Neural crest cell (in vitro differentiated cells): ENCODE results near the gene SNX1. TPM values are rescaled to one million over a fixed set of nuclear protein-coding genes. Genes with fewer than 3 reads are reported as not detected.

Experiments used
- DNase-seq: peaks from one replicate; pipeline ENCODE4 v3.0.0; 2021; ENCODE audit warnings: low read depth, mixed read lengths, low spot score
- H3K27ac Mint-ChIP-seq: one replicate; pipeline ENCODE4 v1.8.0; 2021; ENCODE audit warnings: mild to moderate bottlenecking, mixed read lengths; ENCODE audit not compliant: unreplicated experiment
- H3K27me3 Mint-ChIP-seq: 2 replicates; pipeline ENCODE4 v1.8.0; 2021; ENCODE audit warnings: low read depth, mild to moderate bottlenecking, mixed read lengths
- H3K36me3 Mint-ChIP-seq: 2 replicates; pipeline ENCODE4 v1.8.0; 2021; ENCODE audit warnings: low read depth, mild to moderate bottlenecking, mixed read lengths
- H3K4me1 Mint-ChIP-seq: 2 replicates; pipeline ENCODE4 v1.8.0; 2021; ENCODE audit warnings: mixed read lengths
- H3K4me3 Mint-ChIP-seq: one replicate; pipeline ENCODE4 v1.8.0; 2021; ENCODE audit warnings: mild to moderate bottlenecking, mixed read lengths
- H3K9me3 Mint-ChIP-seq: 2 replicates; pipeline ENCODE4 v1.8.0; 2021; ENCODE audit warnings: mixed read lengths
- total RNA-seq: library from RNA; stranded (reverse); gene quantifications from 2 replicates; pipeline ENCODE4 v1.2.1, GENCODE V29; 2021
- TF ChIP-seq, protein P1 (sequence below): fragments of 200-600 bp; sonication (generic); conservative IDR thresholded peaks from 2 replicates; pipeline ENCODE4 v1.5.0; 2021; ENCODE audit warnings: antibody characterized with exemption, mild to moderate bottlenecking

Gene SNX1
- total RNA-seq, 1 donor from 2014 or later, result 131 TPM

DNA sequence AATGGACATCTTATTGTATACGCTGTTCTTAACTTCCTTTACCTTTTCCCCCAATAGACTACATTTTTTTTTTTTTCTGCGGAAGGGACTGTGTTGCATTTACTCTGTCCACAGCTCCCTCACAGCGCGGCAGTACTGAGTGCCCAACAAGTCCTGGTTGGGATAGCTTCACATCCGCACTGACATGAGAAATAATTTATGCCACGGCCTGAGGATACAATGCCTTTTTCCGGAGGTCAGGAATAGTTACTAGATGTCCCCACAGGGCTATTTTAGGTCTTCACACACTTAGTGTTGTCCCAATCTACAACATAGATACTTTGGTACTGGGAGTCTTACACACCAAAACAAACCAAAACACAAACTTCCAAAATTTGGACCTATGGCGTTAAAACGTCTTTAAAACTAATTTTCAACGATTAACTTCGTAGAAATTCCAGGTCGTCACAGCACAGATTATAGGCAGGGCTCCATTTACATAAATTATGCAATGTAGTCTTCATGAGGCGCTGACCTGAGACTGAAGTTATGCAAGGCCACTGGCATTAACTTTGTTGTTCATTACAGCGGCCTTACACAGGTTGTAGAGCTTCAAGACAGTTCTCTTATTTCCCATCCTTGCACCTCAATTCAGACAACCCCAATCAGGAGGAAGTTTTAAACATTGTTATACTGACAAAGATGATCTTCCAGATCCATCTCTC, 68.0 kb downstream of the SNX1 start:
- Mint-ChIP-seq H3K4me3 (peak overlapping the region; percentile 81), H3K9me3 (no peaks in the 10 kb centered on the region), H3K27me3 (no peaks in the 10 kb centered on the region), H3K36me3 (peaks cover 11% of the 10 kb centered on the region), H3K27ac (peak overlapping the region; percentile 64), H3K4me1 (peaks cover 37% of the 10 kb centered on the region)
- TF ChIP-seq, protein P1, sequence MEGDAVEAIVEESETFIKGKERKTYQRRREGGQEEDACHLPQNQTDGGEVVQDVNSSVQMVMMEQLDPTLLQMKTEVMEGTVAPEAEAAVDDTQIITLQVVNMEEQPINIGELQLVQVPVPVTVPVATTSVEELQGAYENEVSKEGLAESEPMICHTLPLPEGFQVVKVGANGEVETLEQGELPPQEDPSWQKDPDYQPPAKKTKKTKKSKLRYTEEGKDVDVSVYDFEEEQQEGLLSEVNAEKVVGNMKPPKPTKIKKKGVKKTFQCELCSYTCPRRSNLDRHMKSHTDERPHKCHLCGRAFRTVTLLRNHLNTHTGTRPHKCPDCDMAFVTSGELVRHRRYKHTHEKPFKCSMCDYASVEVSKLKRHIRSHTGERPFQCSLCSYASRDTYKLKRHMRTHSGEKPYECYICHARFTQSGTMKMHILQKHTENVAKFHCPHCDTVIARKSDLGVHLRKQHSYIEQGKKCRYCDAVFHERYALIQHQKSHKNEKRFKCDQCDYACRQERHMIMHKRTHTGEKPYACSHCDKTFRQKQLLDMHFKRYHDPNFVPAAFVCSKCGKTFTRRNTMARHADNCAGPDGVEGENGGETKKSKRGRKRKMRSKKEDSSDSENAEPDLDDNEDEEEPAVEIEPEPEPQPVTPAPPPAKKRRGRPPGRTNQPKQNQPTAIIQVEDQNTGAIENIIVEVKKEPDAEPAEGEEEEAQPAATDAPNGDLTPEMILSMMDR, result no peak
- DNase-seq, result no peak

DNA sequence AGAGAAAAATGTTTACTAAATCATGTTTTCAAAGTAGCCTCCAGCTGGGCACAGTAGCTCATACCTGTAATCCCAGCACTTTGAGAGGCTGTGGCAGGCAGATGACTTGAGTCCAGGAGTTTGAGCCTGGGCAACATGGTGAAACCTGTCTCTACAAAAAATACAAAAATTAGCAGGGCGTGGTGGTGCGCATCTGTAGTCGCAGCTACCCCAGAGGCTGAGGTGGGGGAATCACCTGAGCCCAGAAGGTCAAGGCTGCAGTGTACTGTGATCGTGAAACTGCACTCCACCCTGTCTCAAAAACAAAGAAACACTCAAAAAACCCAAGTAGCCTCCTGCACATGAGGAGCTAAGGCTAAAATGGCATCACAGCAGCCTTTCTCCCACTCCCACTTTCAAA, 68.7 kb downstream of the SNX1 start:
- Mint-ChIP-seq H3K4me1 (peaks cover 34% of the 10 kb centered on the region), H3K9me3 (no peaks in the 10 kb centered on the region), H3K27me3 (no peaks in the 10 kb centered on the region), H3K4me3 (peak overlapping the region; percentile 81), H3K36me3 (peaks cover 10% of the 10 kb centered on the region), H3K27ac (no peak overlapping the region)
- TF ChIP-seq, protein P1, result no peak
- DNase-seq, result no peak

DNA sequence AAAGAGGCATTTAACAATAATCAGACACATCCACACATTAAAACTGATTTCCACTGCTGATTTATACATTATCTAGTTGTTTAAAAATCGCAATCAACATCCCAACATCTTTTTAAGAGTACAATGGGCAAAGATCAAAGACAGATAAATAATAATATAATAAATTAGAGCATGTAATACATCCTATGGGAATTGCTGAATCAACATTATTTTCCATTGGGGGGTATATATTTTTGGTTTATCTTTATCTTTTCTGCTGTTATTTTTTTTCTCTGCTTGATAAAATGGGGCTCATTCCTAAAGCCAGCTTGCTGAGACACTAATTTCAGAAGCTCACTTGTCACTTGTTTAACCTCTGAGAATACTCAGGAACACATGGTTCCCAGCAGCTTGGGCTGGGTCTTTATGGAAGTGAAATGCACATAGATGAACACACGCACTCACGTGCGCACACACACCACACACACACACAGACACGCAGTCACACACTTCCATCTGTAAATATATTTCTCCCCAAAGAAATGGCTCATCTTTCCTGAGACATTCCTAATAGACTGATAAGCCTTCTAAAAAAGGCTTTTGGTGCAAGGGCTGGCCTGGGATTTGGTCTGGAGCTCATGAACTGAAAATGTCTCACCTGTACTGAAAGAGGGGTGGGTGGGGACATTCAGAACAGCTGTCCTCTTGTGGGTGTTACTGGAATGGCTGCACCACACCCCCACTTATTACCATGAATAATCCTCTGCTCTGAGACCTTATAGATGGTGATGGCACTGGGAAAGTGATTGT, 70.5 kb downstream of the SNX1 start:
- H3K27me3 Mint-ChIP-seq, result no peaks in the 10 kb centered on the region
- no peak overlapping the region for H3K4me3 Mint-ChIP-seq
- no peak for DNase-seq
- H3K36me3 Mint-ChIP-seq, result peaks cover 7% of the 10 kb centered on the region
- peaks cover 25% of the 10 kb centered on the region for H3K4me1 Mint-ChIP-seq
- TF ChIP-seq, protein P1, result no peak
- no peak overlapping the region for H3K27ac Mint-ChIP-seq
- H3K9me3 Mint-ChIP-seq, result no peaks in the 10 kb centered on the region

DNA sequence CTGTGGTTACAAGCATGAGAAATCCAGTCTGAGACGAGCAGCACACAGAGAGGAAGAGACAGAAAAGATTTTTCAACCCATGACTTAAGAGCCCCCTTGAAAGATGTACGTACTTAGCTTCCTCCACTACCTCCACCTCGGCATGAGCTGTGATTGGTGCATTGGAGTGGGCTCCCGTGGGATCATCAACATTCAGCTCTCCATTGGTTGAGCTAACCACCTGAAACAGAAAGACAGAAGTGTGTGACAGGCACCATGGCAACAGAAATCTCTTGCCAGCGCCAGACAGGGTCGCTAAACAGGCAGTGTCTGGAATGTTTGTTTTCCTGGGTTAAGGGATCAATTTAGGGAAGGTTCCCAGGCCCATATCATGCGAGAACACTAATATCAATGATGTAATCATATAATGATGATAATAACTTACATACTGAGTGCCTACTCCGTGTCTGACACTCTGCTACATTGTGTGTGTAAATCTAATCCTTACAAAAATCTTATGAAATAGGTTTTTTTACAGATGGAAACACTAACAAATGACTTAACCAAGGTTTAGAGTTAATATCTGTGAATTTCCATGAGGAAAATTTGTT, 84.5 kb downstream of the SNX1 start:
- Mint-ChIP-seq H3K27ac (no peak overlapping the region), H3K9me3 (no peaks in the 10 kb centered on the region), H3K4me3 (no peak overlapping the region), H3K36me3 (no peaks in the 10 kb centered on the region), H3K4me1 (peaks cover 17% of the 10 kb centered on the region), H3K27me3 (no peaks in the 10 kb centered on the region)
- DNase-seq, result no peak
- TF ChIP-seq, protein P1, result no peak

DNA sequence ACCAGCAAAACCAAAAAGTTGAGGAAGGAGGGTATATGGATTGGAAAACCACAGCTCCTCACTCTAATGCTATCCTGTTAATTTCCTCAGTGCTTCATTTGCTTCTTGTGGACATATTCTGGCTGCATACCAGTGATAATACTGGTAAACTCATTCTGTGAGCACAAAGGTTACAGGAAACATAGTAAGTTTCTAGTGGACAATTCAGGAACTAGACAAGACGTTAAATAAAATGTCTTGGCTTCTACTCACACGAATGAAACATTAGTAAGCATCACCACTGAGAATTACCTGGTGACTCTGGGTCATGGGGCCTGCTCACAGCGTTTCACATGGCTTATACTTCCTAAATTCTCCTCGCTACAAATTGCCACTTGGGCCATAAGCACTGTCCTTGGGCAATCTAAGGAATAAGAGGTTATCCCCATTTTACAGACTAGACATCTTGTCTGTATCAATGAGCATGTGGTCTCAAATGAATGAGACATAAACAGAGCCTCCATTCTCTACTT, 87.1 kb downstream of the SNX1 start:
- H3K9me3 Mint-ChIP-seq, result no peaks in the 10 kb centered on the region
- no peak overlapping the region for H3K27ac Mint-ChIP-seq
- H3K36me3 Mint-ChIP-seq, result no peaks in the 10 kb centered on the region
- TF ChIP-seq, protein P1, result no peak
- no peak for DNase-seq
- no peaks in the 10 kb centered on the region for H3K27me3 Mint-ChIP-seq
- no peak overlapping the region for H3K4me3 Mint-ChIP-seq
- H3K4me1 Mint-ChIP-seq, result peaks cover 17% of the 10 kb centered on the region
